GM12878 (cell line): ENCODE data around the gene PERCC1. TPM values are rescaled to one million over a fixed set of nuclear protein-coding genes. Genes with fewer than 3 reads are reported as not detected.
A peak's percentile ranks its signal among the peaks of the same experiment; 100 is the strongest.

Experiments used
- ATAC-seq: fragments of 200-7000 bp; cut with Tn5 transposase; 3 replicates; pipeline ENCODE4 v1.9.1; 2020; ENCODE audit warnings: mild to moderate bottlenecking, moderate library complexity
- BruUV-seq: library from RNA; stranded (reverse); fragments of 400-500 nt; replicated peaks from 2 replicates; lab custom pipeline; 2021; lab: Mats Ljungman, UMichigan
- CTCF ChIA-PET: fragments of 300-600 bp; sonication (Branson Sonifier 250); formaldehyde crosslinking; extraction: SDS; loops from one replicate; lab custom pipeline; 2021; ENCODE audit warnings: inconsistent platforms; lab: Yijun Ruan, JAX
- POLR2A ChIA-PET: fragments of 350-600 bp; formaldehyde crosslinking; extraction: SDS; loops from one replicate; lab custom pipeline; 2021; ENCODE audit warnings: inconsistent platforms; lab: Charles Lee
- RAD21 ChIA-PET: fragments of 300-600 bp; sonication (Branson Sonifier 250); formaldehyde crosslinking; loops from one replicate; lab custom pipeline; 2023; ENCODE audit warnings: antibody characterized with exemption; ENCODE audit not compliant: unreplicated experiment; lab: Charles Lee
- SMC1A ChIA-PET: fragments of 300-600 bp; sonication (Branson Sonifier 250); formaldehyde crosslinking; loops from one replicate; lab custom pipeline; 2023; ENCODE audit not compliant: unreplicated experiment, uncharacterized antibody; lab: Charles Lee
- DNase-seq: peaks from one replicate; pipeline ENCODE4 v3.0.0-alpha.2; 2011; ENCODE audit warnings: low read depth, low spot score
- FAIRE-seq: peaks from 3 replicates; lab custom pipeline; 2011; peaks lifted over from hg19 to GRCh38; lab: Jason Lieb, UNC
- H2AFZ ChIP-seq: 2 replicates; pipeline ENCODE4 v1.6.0; 2011; ENCODE audit warnings: low read depth, low read length, control low read depth; ENCODE audit not compliant: control insufficient read depth
- H3K27ac ChIP-seq: 2 replicates; pipeline ENCODE4 v1.5.1; 2011; ENCODE audit warnings: control low read depth; ENCODE audit not compliant: control insufficient read depth, insufficient read depth
- H3K27me3 ChIP-seq, 2 experiments: replicated peaks in 1 of 2; 2 replicates each; pipeline versions ENCODE4 v1.6.0 to v1.6.1; 2011; ENCODE audit warnings: low read length in 1 of 2; ENCODE audit not compliant: control insufficient read depth in 2 of 2, insufficient read depth in 2 of 2
- H3K36me3 ChIP-seq, 2 experiments: 2 replicates each; pipeline ENCODE4 v1.5.1; 2011; ENCODE audit warnings: low read length in 1 of 2; ENCODE audit not compliant: control insufficient read depth in 2 of 2, insufficient read depth in 2 of 2
- H3K4me1 ChIP-seq: 2 replicates; pipeline ENCODE4 v1.6.1; 2011; ENCODE audit warnings: mild to moderate bottlenecking, low read length, moderate library complexity, mixed read lengths; ENCODE audit not compliant: control insufficient read depth, insufficient read depth
- H3K4me2 ChIP-seq: 2 replicates; pipeline ENCODE4 v1.6.0; 2011; ENCODE audit warnings: control low read depth; ENCODE audit not compliant: control insufficient read depth, insufficient read depth
- H3K4me3 ChIP-seq: fragments of 200-600 bp; sonication (generic); 2 replicates; pipeline ENCODE4 v1.5.1; 2016
- H3K79me2 ChIP-seq: 2 replicates; pipeline ENCODE4 v1.6.0; 2011; ENCODE audit warnings: low read length; ENCODE audit not compliant: control insufficient read depth, insufficient read depth
- H3K9ac ChIP-seq: 2 replicates; pipeline ENCODE4 v1.8.0; 2011; ENCODE audit warnings: low read length, control low read depth, mixed read lengths; ENCODE audit not compliant: control insufficient read depth, insufficient read depth
- H3K9me3 ChIP-seq: replicated peaks from 3 replicates; pipeline ENCODE4 v1.5.1; 2011; ENCODE audit warnings: mild to moderate bottlenecking, low read length; ENCODE audit not compliant: control insufficient read depth, insufficient read depth
- H4K20me1 ChIP-seq: 2 replicates; pipeline ENCODE4 v1.6.0; 2011; ENCODE audit not compliant: control insufficient read depth, insufficient read depth
- ATF2 ChIP-seq: IDR thresholded peaks from 2 replicates; pipeline ENCODE4 v1.6.1; 2012; ENCODE audit warnings: low read length, inconsistent platforms
- BRCA1 ChIP-seq: IDR thresholded peaks from 2 replicates; pipeline ENCODE4 v1.6.1; 2011; ENCODE audit warnings: low read depth, low read length, improper control_type of control experiment
- E2F8 ChIP-seq: fragments of 450-650 bp; IDR thresholded peaks from 2 replicates; pipeline ENCODE4 v1.6.1; 2018; ENCODE audit warnings: mild to moderate bottlenecking, low read depth, moderate library complexity; ENCODE audit not compliant: partially characterized antibody
- PAX5 ChIP-seq: IDR thresholded peaks from 2 replicates; pipeline ENCODE4 v1.6.1; 2011; ENCODE audit warnings: low read depth, low read length, borderline replicate concordance
- SIN3A ChIP-seq: IDR thresholded peaks from 2 replicates; pipeline ENCODE4 v1.6.1; 2012; ENCODE audit warnings: low read depth, low read length, improper control_type of control experiment
- SMC3 ChIP-seq: IDR thresholded peaks from 2 replicates; pipeline ENCODE4 v1.6.1; 2011; ENCODE audit warnings: low read length, improper control_type of control experiment, borderline replicate concordance
- SUZ12 ChIP-seq: fragments of 200-600 bp; sonication (generic); IDR thresholded peaks from one replicate; pipeline ENCODE4 v1.6.1; 2018; ENCODE audit warnings: antibody characterized with exemption, mild to moderate bottlenecking; ENCODE audit not compliant: unreplicated experiment
- WRNIP1 ChIP-seq: IDR thresholded peaks from 2 replicates; pipeline ENCODE4 v1.6.1; 2011; ENCODE audit warnings: low read depth, low read length, improper control_type of control experiment, borderline replicate concordance
- ZBTB33 ChIP-seq: fragments of 450-650 bp; IDR thresholded peaks from 2 replicates; pipeline ENCODE4 v1.6.1; 2017; ENCODE audit warnings: mild to moderate bottlenecking
- ZNF274 ChIP-seq: IDR thresholded peaks from one replicate; pipeline ENCODE4 v1.8.0; 2011; ENCODE audit not compliant: insufficient read length, insufficient read depth
- WGBS: methylation state at CpG from one replicate; pipeline ENCODE4 v1.1.6; 2016; ENCODE audit warnings: low lambda C conversion rate; ENCODE audit not compliant: insufficient replicate concordance, insufficient coverage; ENCODE audit errors: missing lambda C conversion rate; 5-methylcytosine and 5-hydroxymethylcytosine counted together
- in situ Hi-C: fragments of 300-500 bp; cut with MboI; formaldehyde crosslinking; loops from 9 replicates; pipeline ENCODE4 v1.14.3; 2018; ENCODE audit warnings: mixed read lengths
- intact Hi-C: fragments of 100-400 bp; cut with micrococcal nuclease; formaldehyde crosslinking; loops from one replicate; pipeline ENCODE4 v1.14.2; 2022; ENCODE audit not compliant: unreplicated experiment
- polyA plus RNA-seq, 11 experiments: library from polyadenylated mRNA; depleted of rRNA in 4 of 11; unstranded in 6 of 11; stranded (reverse) in 5 of 11; fragments of >200 nt; fragmentation: Nextera tagmentation in 4 of 11; fragmentation: Illumina TruSeq in 1 of 11; extraction: Ambion mirVana in 4 of 11; extraction: Trizol in 1 of 11; gene quantifications; 1 replicate in 1 of 11; 2 replicates in 10 of 11; pipeline versions ENCODE4 v1.2.1 to v1.2.3, GENCODE V29; 2011 to 2016; ENCODE audit warnings: inconsistent platforms in 2 of 11, missing spikeins in 2 of 11, low read depth in 1 of 11
- total RNA-seq, 4 experiments: library from RNA; depleted of rRNA in 3 of 4; stranded (reverse); fragments of >200 nt in 3 of 4; fragmentation: Illumina TruSeq in 1 of 4; extraction: Trizol in 1 of 4; gene quantifications; 2 replicates each; pipeline versions ENCODE4 v1.2.1 to v1.2.3, GENCODE V29; 2013 to 2021

Gene PERCC1
- total and polyA plus RNA-seq, 10 of the 15 experiments (the other 5 are each of a cell fraction or from before 2014, with no cell fraction given), result not detected

GRCh38 chr16:1424028-1424427 is 6.8 kb upstream of the PERCC1 start:
- in situ Hi-C loops (no loop called here), intact Hi-C loops (loop anchor here (5.0 kb wide), 3 partner anchors 48 to 188 kb away; partner anchors contain the start of genes CRAMP1, IFT140 and UBE2I)
- BruUV-seq, result no TSS peak
- FAIRE-seq (no peak), ATAC-seq (no peak), DNase-seq (no peak)
- H2AFZ ChIP-seq, result no peak overlapping the region
- ChIA-PET CTCF (no interaction called here), RAD21 (no interaction called here), POLR2A (no interaction called here), SMC1A (no interaction called here)
- no peaks in the 10 kb centered on the region for H3K9me3 ChIP-seq
- H3K27me3 ChIP-seq, result no peaks in the 10 kb centered on the region
- no peaks in the 10 kb centered on the region for H3K4me1 ChIP-seq
- WGBS, result 57% methylated on average over 12 of the region's 12 CpGs
- no peak overlapping the region for H3K27ac ChIP-seq
- H3K4me3 ChIP-seq, result no peak overlapping the region
- no peak overlapping the region for H3K9ac ChIP-seq
- no peaks in the 10 kb centered on the region for H4K20me1 ChIP-seq
- peaks cover 15% of the 10 kb centered on the region for H3K79me2 ChIP-seq
- H3K4me2 ChIP-seq, result no peak overlapping the region
- no peaks in the 10 kb centered on the region for H3K36me3 ChIP-seq
- no peak for TF ChIP-seq BRCA1
- 0 out of 2 replicates have a peak, but pooled peaks have one; percentile 16 for TF ChIP-seq ZBTB33
- no peak for TF ChIP-seq WRNIP1

- 0 out of 4 replicates have a peak, but pooled peaks cover 0 to 2% of the 10 kb centered on the region in 2 experiments for H3K27me3 ChIP-seq
- POLR2A ChIA-PET, result no interaction called here
- TF ChIP-seq SMC3 (no peak), SIN3A (no peak), SUZ12 (no peak), ZNF274 (no peak), PAX5 (no peak), E2F8 (no peak), ATF2 (no peak)
These were observed 5.1 kb upstream of the PERCC1 start for GRCh38 chr16:1425616-1426370.

More at GRCh38 chr16:1425616-1426370, 5.1 kb upstream of the PERCC1 start:
- Histone ChIP-seq H3K4me3 (no peak overlapping the region), H3K36me3 (no peaks in the 10 kb centered on the region), H2AFZ (no peak overlapping the region), H4K20me1 (no peaks in the 10 kb centered on the region; the same call in 1 of the 2 replicates), H3K27ac (no peak overlapping the region), H3K4me1 (no peaks in the 10 kb centered on the region), H3K9me3 (no peaks in the 10 kb centered on the region), H3K9ac (no peak overlapping the region), H3K4me2 (no peak overlapping the region), H3K79me2 (no peaks in the 10 kb centered on the region)
- ChIA-PET CTCF (interaction anchor here (0.6 kb wide), 1 partner anchor 833 kb away, joined by 3 read pairs; no protein-coding TSS in a partner anchor), RAD21 (no interaction called here), SMC1A (interaction anchor here (0.6 kb wide), 1 partner anchor 192 kb away, joined by 3 read pairs; no protein-coding TSS in a partner anchor)
- in situ Hi-C loops (no loop called here), intact Hi-C loops (no loop called here)
- WGBS, result 67% methylated on average over 16 of the region's 16 CpGs
- no peak for ATAC-seq
- FAIRE-seq, result no peak
- BruUV-seq, result no TSS peak
- DNase-seq, result no peak
